ENCODE results near the gene ADGRE3. TPM values are rescaled to one million over a fixed set of nuclear protein-coding genes. Genes with fewer than 3 reads are reported as not detected.
A peak's percentile ranks its signal among the peaks of the same experiment; 100 is the strongest.

Gene ADGRE3
- total RNA-seq, 1 donor from 2014 or later, result not detected

GRCh38 chr19:14689598-14690503, 15.2 kb upstream of the ADGRE3 start, which contains the start of gene ZNF333:
TSS of gene ZNF333 (plus strand) at chr19:14690048. CDS start at chr19:14693492, 3,444 bp downstream.
- H3K27me3 ChIP-seq (ENCODE audit: control insufficient read depth, insufficient read depth, low read length), result no peaks in the 10 kb centered on the region
- DNase-seq (ENCODE audit: low read depth) (peak; percentile 67), FAIRE-seq (no peak)
- peak within 1 kb of the TSS; percentile 87 for H3K4me3 ChIP-seq (ENCODE audit: low read depth, low read length)
- TF ChIP-seq, protein P1, sequence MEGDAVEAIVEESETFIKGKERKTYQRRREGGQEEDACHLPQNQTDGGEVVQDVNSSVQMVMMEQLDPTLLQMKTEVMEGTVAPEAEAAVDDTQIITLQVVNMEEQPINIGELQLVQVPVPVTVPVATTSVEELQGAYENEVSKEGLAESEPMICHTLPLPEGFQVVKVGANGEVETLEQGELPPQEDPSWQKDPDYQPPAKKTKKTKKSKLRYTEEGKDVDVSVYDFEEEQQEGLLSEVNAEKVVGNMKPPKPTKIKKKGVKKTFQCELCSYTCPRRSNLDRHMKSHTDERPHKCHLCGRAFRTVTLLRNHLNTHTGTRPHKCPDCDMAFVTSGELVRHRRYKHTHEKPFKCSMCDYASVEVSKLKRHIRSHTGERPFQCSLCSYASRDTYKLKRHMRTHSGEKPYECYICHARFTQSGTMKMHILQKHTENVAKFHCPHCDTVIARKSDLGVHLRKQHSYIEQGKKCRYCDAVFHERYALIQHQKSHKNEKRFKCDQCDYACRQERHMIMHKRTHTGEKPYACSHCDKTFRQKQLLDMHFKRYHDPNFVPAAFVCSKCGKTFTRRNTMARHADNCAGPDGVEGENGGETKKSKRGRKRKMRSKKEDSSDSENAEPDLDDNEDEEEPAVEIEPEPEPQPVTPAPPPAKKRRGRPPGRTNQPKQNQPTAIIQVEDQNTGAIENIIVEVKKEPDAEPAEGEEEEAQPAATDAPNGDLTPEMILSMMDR (IDR thresholded peaks at IDR 0.05; ENCODE audit: insufficient read depth, low read length, severe bottlenecking), result no peak
- peaks cover under 1% of the 10 kb centered on the region for H3K36me3 ChIP-seq (ENCODE audit: control insufficient read depth, insufficient read depth, low read length)

DNA sequence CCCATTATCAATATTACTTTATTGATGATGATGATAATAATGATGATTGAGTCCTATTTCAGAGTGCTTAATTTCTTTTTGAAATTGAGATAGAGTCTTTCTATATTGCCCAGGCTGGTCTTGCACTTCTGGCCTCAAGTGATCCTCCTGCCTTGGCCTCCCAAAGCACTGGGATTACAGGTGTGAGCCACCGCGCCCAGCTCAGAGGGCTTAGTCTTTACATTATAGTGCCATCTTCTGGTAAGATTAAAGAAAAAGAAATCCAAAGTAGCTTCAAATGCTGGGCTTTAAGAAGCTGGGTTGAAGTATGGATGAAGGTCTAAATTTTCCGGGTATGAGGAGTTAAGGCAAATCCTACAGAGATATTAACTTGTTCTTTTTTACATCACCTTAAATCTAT, 11.8 kb upstream of the ADGRE3 start:
- H3K27me3 ChIP-seq (ENCODE audit: control insufficient read depth, insufficient read depth, low read length), result no peaks in the 10 kb centered on the region
- no peak overlapping the region for H3K4me3 ChIP-seq (ENCODE audit: low read depth, low read length)
- TF ChIP-seq, protein P1 (IDR thresholded peaks at IDR 0.05; ENCODE audit: insufficient read depth, low read length, severe bottlenecking), result peak; percentile 17
- FAIRE-seq (no peak), DNase-seq (ENCODE audit: low read depth) (peak; percentile 35)
- H3K36me3 ChIP-seq (ENCODE audit: control insufficient read depth, insufficient read depth, low read length), result no peaks in the 10 kb centered on the region

- FAIRE-seq (no peak), DNase-seq (ENCODE audit: low read depth) (no peak)
- no peaks in the 10 kb centered on the region for H3K36me3 ChIP-seq (ENCODE audit: control insufficient read depth, insufficient read depth, low read length)
- H3K27me3 ChIP-seq (ENCODE audit: control insufficient read depth, insufficient read depth, low read length), result no peaks in the 10 kb centered on the region
- TF ChIP-seq, protein P1 (IDR thresholded peaks at IDR 0.05; ENCODE audit: insufficient read depth, low read length, severe bottlenecking), result no peak
- no peak overlapping the region for H3K4me3 ChIP-seq (ENCODE audit: low read depth, low read length)
These were observed 8.8 kb upstream of the ADGRE3 start for GRCh38 chr19:14683439-14683838.

DNA sequence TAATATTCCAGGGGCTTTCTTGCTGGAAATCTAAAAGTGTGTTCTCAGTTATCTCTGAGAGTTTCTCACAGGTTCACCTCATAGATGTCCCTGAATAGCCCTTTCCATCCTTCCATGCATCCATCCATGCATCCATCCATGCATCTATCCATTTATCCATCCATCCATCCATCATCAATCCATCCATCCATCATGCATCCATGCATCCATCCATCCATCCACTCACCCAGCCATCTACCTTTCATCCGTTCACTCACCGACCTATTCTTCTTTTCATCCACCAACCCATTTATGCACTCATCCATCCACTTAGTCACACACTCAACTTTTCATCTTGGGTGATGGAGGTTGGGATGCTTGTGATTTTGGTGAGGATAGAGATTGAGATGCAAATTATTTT, 7.4 kb upstream of the ADGRE3 start:
- DNase-seq (ENCODE audit: low read depth) (no peak), FAIRE-seq (no peak)
- TF ChIP-seq, protein P1 (IDR thresholded peaks at IDR 0.05; ENCODE audit: insufficient read depth, low read length, severe bottlenecking), result no peak
- no peaks in the 10 kb centered on the region for H3K36me3 ChIP-seq (ENCODE audit: control insufficient read depth, insufficient read depth, low read length)
- no peak overlapping the region for H3K4me3 ChIP-seq (ENCODE audit: low read depth, low read length)
- H3K27me3 ChIP-seq (ENCODE audit: control insufficient read depth, insufficient read depth, low read length), result no peaks in the 10 kb centered on the region

DNA sequence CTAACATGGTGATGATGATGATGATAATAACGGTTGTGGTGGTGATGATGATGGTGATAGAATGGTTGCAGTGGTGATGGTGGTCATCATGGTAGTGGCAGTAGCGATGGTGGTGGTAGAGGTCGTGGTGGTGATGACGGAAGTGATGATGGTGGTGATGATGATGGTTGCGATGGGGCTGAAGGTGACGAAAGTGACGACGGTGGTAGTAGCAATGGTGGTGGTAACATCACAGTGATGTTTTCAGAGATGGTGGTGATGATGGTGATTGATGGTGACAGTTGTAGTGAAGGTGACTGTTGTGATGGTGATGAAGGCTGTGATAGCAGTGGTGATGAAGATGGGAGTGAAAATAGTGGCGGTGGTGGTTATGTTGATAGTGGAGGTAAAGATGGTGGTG, 3.6 kb upstream of the ADGRE3 start:
- FAIRE-seq, result no peak
- TF ChIP-seq, protein P1 (IDR thresholded peaks at IDR 0.05; ENCODE audit: insufficient read depth, low read length, severe bottlenecking), result no peak

More for the DNA sequence above, 3.6 kb upstream of the ADGRE3 start:
- no peak for DNase-seq (ENCODE audit: low read depth)
- Histone ChIP-seq H3K36me3 (ENCODE audit: control insufficient read depth, insufficient read depth, low read length) (no peaks in the 10 kb centered on the region), H3K27me3 (ENCODE audit: control insufficient read depth, insufficient read depth, low read length) (no peaks in the 10 kb centered on the region), H3K4me3 (ENCODE audit: low read depth, low read length) (no peak overlapping the region)
